Measurements from ENCODE around the gene XXYLT1.
A peak's percentile ranks its signal among the peaks of the same experiment; 100 is the strongest.
"Not testable (repeated sequence)": the region's sequence is repeated elsewhere in the genome, so short reads cannot be mapped to it uniquely, and the experiment has no call there.

The XXYLT1 gene

GRCh38 chr3:195093731-195094130, 177.2 kb downstream of the XXYLT1 start:
- ChIA-PET POLR2A (no interaction called here), CTCF (interaction anchor here (1.2 kb wide), 1 partner anchor 411 kb away, joined by 4 read pairs; no protein-coding TSS in a partner anchor)
- peak overlapping the region in 3 of 7 experiments; percentile 11 to 59 (median 32) for H3K4me3 ChIP-seq (ENCODE audit: control insufficient read depth in 1 of 7, extremely low read depth in 1 of 7, insufficient read depth in 4 of 7, low read depth in 2 of 7, low read length in 6 of 7)
- DNase-seq: no peak
- no peaks in the 10 kb centered on the region for H3K9me3 ChIP-seq (ENCODE audit: control extremely low read depth in 1 of 5, control insufficient read depth in 4 of 5, insufficient read depth in 2 of 5, low read depth in 1 of 5, low read length in 4 of 5)
- peaks cover 0 to 40% (median 25%) of the 10 kb centered on the region in 4 experiments for H3K4me1 ChIP-seq (ENCODE audit: control extremely low read depth in 1 of 4, control insufficient read depth in 4 of 4, insufficient read depth in 4 of 4, low read length in 3 of 4)
- H3K27ac ChIP-seq (ENCODE audit: insufficient read depth in 1 of 2, low read depth in 1 of 2, low read length in 2 of 2, poor library complexity in 1 of 2, severe bottlenecking in 2 of 2): peak overlapping the region in 1 of 2 experiments; percentile 14
- WGBS (ENCODE audit: insufficient coverage): 92% methylated on average over 5 of the region's 9 CpGs
- no peaks in the 10 kb centered on the region for H3K27me3 ChIP-seq (replicated peaks in 2 of 5; ENCODE audit: control insufficient read depth in 4 of 5, insufficient read depth in 5 of 5, low read length in 4 of 5)
- peaks cover 0 to 2% (median 0%) of the 10 kb centered on the region in 4 experiments for H3K36me3 ChIP-seq (ENCODE audit: control insufficient read depth in 4 of 4, insufficient read depth in 4 of 4, low read length in 3 of 4)

GRCh38 chr3:195087840-195088601, 182.9 kb downstream of the XXYLT1 start:
- POLR2A ChIA-PET; H3K4me1 ChIP-seq (ENCODE audit: control extremely low read depth in 1 of 4, control insufficient read depth in 4 of 4, insufficient read depth in 4 of 4, low read length in 3 of 4); H3K27ac ChIP-seq (ENCODE audit: insufficient read depth in 1 of 2, low read depth in 1 of 2, low read length in 2 of 2, poor library complexity in 1 of 2, severe bottlenecking in 2 of 2); H3K9me3 ChIP-seq (ENCODE audit: control extremely low read depth in 1 of 5, control insufficient read depth in 4 of 5, insufficient read depth in 2 of 5, low read depth in 1 of 5, low read length in 4 of 5); DNase-seq; H3K27me3 ChIP-seq (replicated peaks in 2 of 5; ENCODE audit: control insufficient read depth in 4 of 5, insufficient read depth in 5 of 5, low read length in 4 of 5); H3K36me3 ChIP-seq (ENCODE audit: control insufficient read depth in 4 of 4, insufficient read depth in 4 of 4, low read length in 3 of 4): not testable (repeated sequence)
- peak overlapping the region in 1 of 7 experiments; percentile 42 for H3K4me3 ChIP-seq (ENCODE audit: control insufficient read depth in 1 of 7, extremely low read depth in 1 of 7, insufficient read depth in 4 of 7, low read depth in 2 of 7, low read length in 6 of 7)
- CTCF ChIA-PET: interaction anchor here (2.1 kb wide), 1 partner anchor 10 kb away, joined by 6 read pairs; no protein-coding TSS in a partner anchor
- WGBS (ENCODE audit: insufficient coverage): 86% methylated on average over 11 of the region's 25 CpGs

- Histone ChIP-seq H3K36me3 (ENCODE audit: control insufficient read depth in 4 of 4, insufficient read depth in 4 of 4, low read length in 3 of 4) (peaks cover 0 to 2% (median 0%) of the 10 kb centered on the region in 4 experiments), H3K9me3 (ENCODE audit: control extremely low read depth in 1 of 5, control insufficient read depth in 4 of 5, insufficient read depth in 2 of 5, low read depth in 1 of 5, low read length in 4 of 5) (no peaks in the 10 kb centered on the region), H3K27ac (ENCODE audit: insufficient read depth in 1 of 2, low read depth in 1 of 2, low read length in 2 of 2, poor library complexity in 1 of 2, severe bottlenecking in 2 of 2) (no peak overlapping the region), H3K4me1 (ENCODE audit: control extremely low read depth in 1 of 4, control insufficient read depth in 4 of 4, insufficient read depth in 4 of 4, low read length in 3 of 4) (peaks cover 0 to 5% (median 0%) of the 10 kb centered on the region in 4 experiments), H3K4me3 (ENCODE audit: control insufficient read depth in 1 of 7, extremely low read depth in 1 of 7, insufficient read depth in 4 of 7, low read depth in 2 of 7, low read length in 6 of 7) (peak overlapping the region in 1 of 7 experiments; percentile 42), H3K27me3 (replicated peaks in 2 of 5; ENCODE audit: control insufficient read depth in 4 of 5, insufficient read depth in 5 of 5, low read length in 4 of 5) (no peaks in the 10 kb centered on the region)
- no peak for DNase-seq
- POLR2A ChIA-PET: no interaction called here
- 93% methylated on average over 6 of the region's 7 CpGs for WGBS (ENCODE audit: insufficient coverage)
- CTCF ChIA-PET: interaction anchor here (0.8 to 2.1 kb wide), 2 partner anchors 10 to 30 kb away, joined by 3 to 6 read pairs; no protein-coding TSS in a partner anchor
These were observed 183.6 kb downstream of the XXYLT1 start for GRCh38 chr3:195087328-195087727.

- H3K9me3 ChIP-seq (ENCODE audit: control extremely low read depth in 1 of 5, control insufficient read depth in 4 of 5, insufficient read depth in 2 of 5, low read depth in 1 of 5, low read length in 4 of 5): no peaks in the 10 kb centered on the region
- peaks cover 0 to 2% (median 0%) of the 10 kb centered on the region in 4 experiments for H3K36me3 ChIP-seq (ENCODE audit: control insufficient read depth in 4 of 4, insufficient read depth in 4 of 4, low read length in 3 of 4)
- DNase-seq: no peak
- ChIA-PET CTCF (interaction anchor here (0.8 to 2.1 kb wide), 2 partner anchors 9 to 29 kb away, joined by 3 to 6 read pairs; no protein-coding TSS in a partner anchor), POLR2A (interaction anchor here (0.6 kb wide), 1 partner anchor 665 kb away, joined by 3 read pairs; no protein-coding TSS in a partner anchor)
- no peak overlapping the region for H3K27ac ChIP-seq (ENCODE audit: insufficient read depth in 1 of 2, low read depth in 1 of 2, low read length in 2 of 2, poor library complexity in 1 of 2, severe bottlenecking in 2 of 2)
- H3K4me1 ChIP-seq (ENCODE audit: control extremely low read depth in 1 of 4, control insufficient read depth in 4 of 4, insufficient read depth in 4 of 4, low read length in 3 of 4): peaks cover 0 to 10% (median under 1%) of the 10 kb centered on the region in 4 experiments
- no peaks in the 10 kb centered on the region for H3K27me3 ChIP-seq (replicated peaks in 2 of 5; ENCODE audit: control insufficient read depth in 4 of 5, insufficient read depth in 5 of 5, low read length in 4 of 5)
- WGBS (ENCODE audit: insufficient coverage): 97% methylated on average over 12 of the region's 13 CpGs
- no peak overlapping the region for H3K4me3 ChIP-seq (ENCODE audit: control insufficient read depth in 1 of 7, extremely low read depth in 1 of 7, insufficient read depth in 4 of 7, low read depth in 2 of 7, low read length in 6 of 7)
These were observed 184.1 kb downstream of the XXYLT1 start for GRCh38 chr3:195086885-195087284.

- ChIA-PET CTCF (interaction anchor here (0.8 to 2.1 kb wide), 4 partner anchors 9 to 29 kb away, joined by 3 to 6 read pairs (median 4); no protein-coding TSS in a partner anchor), POLR2A (no interaction called here)
- H3K4me1 ChIP-seq (ENCODE audit: control extremely low read depth in 1 of 4, control insufficient read depth in 4 of 4, insufficient read depth in 4 of 4, low read length in 3 of 4): peaks cover 0 to 15% (median 6%) of the 10 kb centered on the region in 4 experiments
- no peak overlapping the region for H3K27ac ChIP-seq (ENCODE audit: insufficient read depth in 1 of 2, low read depth in 1 of 2, low read length in 2 of 2, poor library complexity in 1 of 2, severe bottlenecking in 2 of 2)
- H3K27me3 ChIP-seq (replicated peaks in 2 of 5; ENCODE audit: control insufficient read depth in 4 of 5, insufficient read depth in 5 of 5, low read length in 4 of 5): no peaks in the 10 kb centered on the region
- no peaks in the 10 kb centered on the region for H3K9me3 ChIP-seq (ENCODE audit: control extremely low read depth in 1 of 5, control insufficient read depth in 4 of 5, insufficient read depth in 2 of 5, low read depth in 1 of 5, low read length in 4 of 5)
- no peak for DNase-seq
- 100% methylated on average over 4 of the region's 4 CpGs for WGBS (ENCODE audit: insufficient coverage)
- no peak overlapping the region for H3K4me3 ChIP-seq (ENCODE audit: control insufficient read depth in 1 of 7, extremely low read depth in 1 of 7, insufficient read depth in 4 of 7, low read depth in 2 of 7, low read length in 6 of 7)
- peaks cover 0 to 2% (median 0%) of the 10 kb centered on the region in 4 experiments for H3K36me3 ChIP-seq (ENCODE audit: control insufficient read depth in 4 of 4, insufficient read depth in 4 of 4, low read length in 3 of 4)
These were observed 184.6 kb downstream of the XXYLT1 start for GRCh38 chr3:195086341-195086740.

- no peak for DNase-seq
- ChIA-PET CTCF (interaction anchor here (0.9 to 1.2 kb wide), 5 partner anchors 8 to 105 kb away, joined by 3 to 4 read pairs (median 3); no protein-coding TSS in a partner anchor), POLR2A (no interaction called here)
- peaks cover 0 to 23% (median 13%) of the 10 kb centered on the region in 4 experiments for H3K4me1 ChIP-seq (ENCODE audit: control extremely low read depth in 1 of 4, control insufficient read depth in 4 of 4, insufficient read depth in 4 of 4, low read length in 3 of 4)
- no peak overlapping the region for H3K27ac ChIP-seq (ENCODE audit: insufficient read depth in 1 of 2, low read depth in 1 of 2, low read length in 2 of 2, poor library complexity in 1 of 2, severe bottlenecking in 2 of 2)
- H3K9me3 ChIP-seq (ENCODE audit: control extremely low read depth in 1 of 5, control insufficient read depth in 4 of 5, insufficient read depth in 2 of 5, low read depth in 1 of 5, low read length in 4 of 5): no peaks in the 10 kb centered on the region
- H3K36me3 ChIP-seq (ENCODE audit: control insufficient read depth in 4 of 4, insufficient read depth in 4 of 4, low read length in 3 of 4): peaks cover 0 to 2% (median 0%) of the 10 kb centered on the region in 4 experiments
- WGBS (ENCODE audit: insufficient coverage): 96% methylated on average over 20 of the region's 21 CpGs
- H3K27me3 ChIP-seq (replicated peaks in 2 of 5; ENCODE audit: control insufficient read depth in 4 of 5, insufficient read depth in 5 of 5, low read length in 4 of 5): no peaks in the 10 kb centered on the region
- no peak overlapping the region for H3K4me3 ChIP-seq (ENCODE audit: control insufficient read depth in 1 of 7, extremely low read depth in 1 of 7, insufficient read depth in 4 of 7, low read depth in 2 of 7, low read length in 6 of 7)
These were observed 185.4 kb downstream of the XXYLT1 start for GRCh38 chr3:195085356-195086130.
